Measurements from ENCODE around the gene SEZ6L2. TPM values are rescaled to one million over a fixed set of nuclear protein-coding genes. Genes with fewer than 3 reads are reported as not detected.

Gene SEZ6L2
- total and polyA plus RNA-seq, 9 of the 15 experiments (the other 6 are each of a cell fraction or from before 2014, with no cell fraction given), result 0.10 to 2.1 (median 0.72) TPM

DNA sequence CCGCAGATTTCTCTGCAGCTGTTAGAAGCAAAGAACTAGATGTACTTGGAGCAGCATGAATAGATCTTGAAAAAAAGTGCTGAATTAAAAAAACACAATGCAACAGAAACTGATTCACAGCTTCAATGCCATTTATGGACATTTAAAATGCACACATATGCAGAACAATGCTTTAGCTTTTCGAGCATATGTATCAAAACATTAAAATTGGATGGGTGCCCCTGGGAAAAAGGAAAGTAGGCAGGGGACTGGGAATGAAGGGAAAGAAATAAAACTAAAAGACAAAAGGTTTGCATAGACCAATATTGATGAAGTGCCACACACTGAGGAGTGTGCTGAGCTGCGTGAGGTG is 21.7 kb upstream of the SEZ6L2 start:
- ChIA-PET CTCF (ENCODE audit: low intra/inter-chr PET ratio) (no interaction called here), POLR2A (interaction anchor here (0.9 to 1.1 kb wide), 2 partner anchors 19 to 32 kb away, joined by 3 to 4 read pairs; no protein-coding TSS in a partner anchor)
- FAIRE-seq, result no peak
- Histone ChIP-seq H2AFZ (ENCODE audit: low read depth, low read length) (no peak overlapping the region), H3K79me2 (ENCODE audit: control insufficient read depth, insufficient read depth, low read length) (peaks cover 18% of the 10 kb centered on the region), H3K9me3 (replicated peaks; ENCODE audit: control insufficient read depth, insufficient read depth, low read depth, low read length) (no peaks in the 10 kb centered on the region), H3K9ac (ENCODE audit: insufficient read depth in 1 of 2, low read depth in 2 of 2, low read length in 2 of 2) (no peak overlapping the region; a peak in 1 of 4 replicates), H3K4me1 (replicated peaks in 1 of 2; ENCODE audit: control insufficient read depth in 2 of 2, insufficient read depth in 2 of 2, low read length in 2 of 2) (peaks cover 3 to 16% of the 10 kb centered on the region in 2 experiments; a peak in 2 of 5 replicates), H4K20me1 (replicated peaks; ENCODE audit: control insufficient read depth, insufficient read depth, low read length) (no peaks in the 10 kb centered on the region), H3K4me3 (no peak overlapping the region), H3K4me2 (ENCODE audit: insufficient read depth, low read length) (no peak overlapping the region), H3K27me3 (ENCODE audit: control insufficient read depth in 2 of 2, insufficient read depth in 2 of 2, low read length in 2 of 2) (no peaks in the 10 kb centered on the region), H3K36me3 (ENCODE audit: control insufficient read depth, insufficient read depth, low read length) (peaks cover 55% of the 10 kb centered on the region), H3K9me1 (ENCODE audit: control insufficient read depth, insufficient read depth, low read length) (no peaks in the 10 kb centered on the region), H3K27ac (ENCODE audit: extremely low read depth, low read depth, low read length) (no peak overlapping the region)
- no peak for TF ChIP-seq TRIM28 (IDR thresholded peaks at IDR 0.05)
- no peak for TF ChIP-seq TARDBP (IDR thresholded peaks at IDR 0.05)
- no peak for TF ChIP-seq SETDB1 (IDR thresholded peaks at IDR 0.05; ENCODE audit: low read length)
- TF ChIP-seq ZNF518B (CRISPR knock-in tag; IDR thresholded peaks at IDR 0.05), result no peak
- no peak for TF ChIP-seq ZNF696 (CRISPR knock-in tag; conservative IDR thresholded peaks at IDR 0.05)
- no peak for TF ChIP-seq ESRRB (CRISPR knock-in tag; IDR thresholded peaks at IDR 0.05; ENCODE audit: borderline replicate concordance)
- TF ChIP-seq ATF7 (IDR thresholded peaks at IDR 0.05), result no peak
- TF ChIP-seq TRIM24 (IDR thresholded peaks at IDR 0.05), result no peak
- TF ChIP-seq CREM (IDR thresholded peaks at IDR 0.05; ENCODE audit: low read depth), result no peak
- no TSS peak for BruUV-seq (replicated peaks)
- intact Hi-C loops (cut with micrococcal nuclease), result no loop called here
- ATAC-seq, result no peak
- in situ Hi-C loops (cut with MboI), result no loop called here
- DNase-seq (ENCODE audit: extremely low read depth in 1 of 4, low spot score in 3 of 4), result no peak
- 83% methylated on average over 3 of the region's 3 CpGs for WGBS (ENCODE audit: insufficient coverage, low coverage, missing lambda C conversion rate)

Measured in K562 (cell line).